ENCODE data around the gene IFIH1. TPM values are rescaled to one million over a fixed set of nuclear protein-coding genes. Genes with fewer than 3 reads are reported as not detected.

IFIH1 gene
- total RNA-seq, 2 donors from 2014 or later: 16.6 to 19.2 TPM

GRCh38 chr2:162342841-162343240 is 24.4 kb upstream of the IFIH1 start:
- DNase-seq (ENCODE audit: low spot score): no peak
- Histone ChIP-seq H3K27ac (no peak overlapping the region), H3K4me3 (no peak overlapping the region), H3K9me3 (no peaks in the 10 kb centered on the region), H3K36me3 (no peaks in the 10 kb centered on the region), H3K27me3 (replicated peaks; ENCODE audit: insufficient read depth) (no peaks in the 10 kb centered on the region), H3K4me1 (ENCODE audit: control insufficient read depth in 1 of 2, low read depth in 2 of 2) (peaks cover 3 to 12% of the 10 kb centered on the region in 2 donors)
- no peak for ATAC-seq (ENCODE audit: insufficient number of reproducible peaks, low FRiP score, low read depth)
- no peak for TF ChIP-seq CTCF (IDR thresholded peaks at IDR 0.05)

GRCh38 chr2:162342321-162342720 is 23.8 kb upstream of the IFIH1 start:
- Histone ChIP-seq H3K27me3 (replicated peaks; ENCODE audit: insufficient read depth) (no peaks in the 10 kb centered on the region), H3K9me3 (no peaks in the 10 kb centered on the region), H3K36me3 (no peaks in the 10 kb centered on the region), H3K27ac (no peak overlapping the region), H3K4me1 (ENCODE audit: control insufficient read depth in 1 of 2, low read depth in 2 of 2) (peaks cover 3 to 12% of the 10 kb centered on the region in 2 donors), H3K4me3 (no peak overlapping the region)
- no peak for TF ChIP-seq CTCF (IDR thresholded peaks at IDR 0.05)
- no peak for ATAC-seq (ENCODE audit: insufficient number of reproducible peaks, low FRiP score, low read depth)
- no peak for DNase-seq (ENCODE audit: low spot score)

GRCh38 chr2:162340822-162341221 is 22.3 kb upstream of the IFIH1 start:
- Histone ChIP-seq H3K4me3 (no peak overlapping the region), H3K9me3 (no peaks in the 10 kb centered on the region), H3K4me1 (ENCODE audit: control insufficient read depth in 1 of 2, low read depth in 2 of 2) (peaks cover 3 to 12% of the 10 kb centered on the region in 2 donors), H3K36me3 (no peaks in the 10 kb centered on the region), H3K27me3 (replicated peaks; ENCODE audit: insufficient read depth) (no peaks in the 10 kb centered on the region), H3K27ac (no peak overlapping the region)
- TF ChIP-seq CTCF (IDR thresholded peaks at IDR 0.05): no peak
- ATAC-seq (ENCODE audit: insufficient number of reproducible peaks, low FRiP score, low read depth) (no peak), DNase-seq (ENCODE audit: low spot score) (no peak)

GRCh38 chr2:162337868-162338267 is 19.4 kb upstream of the IFIH1 start:
- no peaks in the 10 kb centered on the region for H3K36me3 ChIP-seq
- no peaks in the 10 kb centered on the region for H3K9me3 ChIP-seq
- no peak for ATAC-seq (ENCODE audit: insufficient number of reproducible peaks, low FRiP score, low read depth)
- no peak for DNase-seq (ENCODE audit: low spot score)
- H3K4me1 ChIP-seq (ENCODE audit: control insufficient read depth in 1 of 2, low read depth in 2 of 2): no peaks in the 10 kb centered on the region
- no peak overlapping the region for H3K27ac ChIP-seq
- no peak overlapping the region for H3K4me3 ChIP-seq
- no peaks in the 10 kb centered on the region for H3K27me3 ChIP-seq (replicated peaks; ENCODE audit: insufficient read depth)
- no peak for TF ChIP-seq CTCF (IDR thresholded peaks at IDR 0.05)

GRCh38 chr2:162333968-162334367 is 15.5 kb upstream of the IFIH1 start:
- no peak overlapping the region for H3K27ac ChIP-seq
- no peak for ATAC-seq (ENCODE audit: insufficient number of reproducible peaks, low FRiP score, low read depth)
- no peak for TF ChIP-seq CTCF (IDR thresholded peaks at IDR 0.05)

More at GRCh38 chr2:162333968-162334367, 15.5 kb upstream of the IFIH1 start:
- DNase-seq (ENCODE audit: low spot score): no peak
- Histone ChIP-seq H3K27me3 (replicated peaks; ENCODE audit: insufficient read depth) (no peaks in the 10 kb centered on the region), H3K36me3 (no peaks in the 10 kb centered on the region), H3K9me3 (no peaks in the 10 kb centered on the region), H3K4me3 (no peak overlapping the region), H3K4me1 (ENCODE audit: control insufficient read depth in 1 of 2, low read depth in 2 of 2) (no peaks in the 10 kb centered on the region)
